Femur (tissue), 1 donor: ENCODE data around the gene FBH1.

ENCODE experiments used
- DNase-seq: peaks from one replicate; pipeline ENCODE4 v3.0.0-alpha.2; 2017

The FBH1 gene

DNA sequence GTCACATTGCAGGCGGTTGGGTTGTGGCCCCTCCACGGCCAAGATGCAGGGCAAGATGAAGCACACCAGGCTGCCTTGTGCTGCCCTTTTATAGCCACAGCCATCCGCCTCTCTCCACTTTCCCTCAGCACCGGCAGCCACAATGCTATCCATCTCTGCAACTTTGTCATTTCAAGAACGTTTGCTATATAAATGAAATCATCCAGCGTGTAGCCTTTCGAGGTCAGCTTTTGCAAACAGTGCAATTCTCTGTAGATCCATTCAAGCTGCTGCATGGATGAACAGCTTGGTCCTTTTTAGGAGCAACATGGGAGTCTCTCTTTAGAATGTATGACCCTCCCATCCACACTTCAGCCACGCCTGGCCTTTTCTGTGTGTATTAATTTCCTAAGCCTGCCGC, 93.7 kb downstream of the FBH1 start:
- no peak for DNase-seq

DNA sequence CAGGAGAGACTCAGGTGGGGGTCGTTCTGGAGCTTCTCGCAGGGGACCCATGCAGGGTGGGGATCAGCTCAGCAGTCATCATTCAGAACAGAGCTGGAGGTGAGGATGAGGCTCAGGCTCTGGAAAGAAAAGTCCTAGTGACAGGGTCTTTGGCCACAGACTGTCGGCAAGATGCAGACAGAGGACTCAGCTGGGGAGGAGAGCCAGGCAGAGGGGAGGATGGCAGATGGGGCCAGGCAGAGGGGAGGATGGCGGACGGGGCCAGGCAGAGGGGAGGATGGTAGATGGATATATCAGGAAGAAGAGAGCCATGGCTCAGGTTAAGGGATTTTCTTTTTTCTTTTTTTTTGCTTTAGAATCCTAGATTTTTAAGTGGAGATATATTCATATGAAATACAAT, 95.0 kb downstream of the FBH1 start:
- DNase-seq: no peak
